H1 (cell line): ENCODE measurements around the gene TTC32. TPM values are rescaled to one million over a fixed set of nuclear protein-coding genes. Genes with fewer than 3 reads are reported as not detected.

ENCODE experiments used
- CTCF ChIA-PET: fragments of 300-600 bp; sonication (Branson Sonifier 250); formaldehyde crosslinking; loops from one replicate; lab custom pipeline; 2021; ENCODE audit not compliant: partially characterized antibody; lab: Charles Lee
- POLR2A ChIA-PET: fragments of 300-600 bp; sonication (Branson Sonifier 250); formaldehyde crosslinking; loops from one replicate; lab custom pipeline; 2021; ENCODE audit warnings: inconsistent platforms; ENCODE audit not compliant: partially characterized antibody; lab: Charles Lee
- DNase-seq, 2 experiments: peaks; one replicate each; pipeline versions ENCODE4 v3.0.0 to v3.0.0-alpha.2; 2010 to 2022; ENCODE audit warnings: low spot score in 2 of 2, low read depth in 1 of 2, mixed read lengths in 1 of 2
- FAIRE-seq: peaks from 2 replicates; lab custom pipeline; 2011; peaks lifted over from hg19 to GRCh38; lab: Jason Lieb, UNC
- H2AFZ ChIP-seq: 2 replicates; pipeline ENCODE4 v1.8.1; 2012; ENCODE audit warnings: low read length, inconsistent platforms
- H2AK5ac ChIP-seq: 2 replicates; pipeline ENCODE4 v1.6.1; 2013; ENCODE audit warnings: low read depth, low read length
- H2BK120ac ChIP-seq: replicated peaks from 2 replicates; pipeline ENCODE3; 2013; ENCODE audit warnings: low read depth, low read length, inconsistent platforms
- H2BK12ac ChIP-seq: 2 replicates; pipeline ENCODE4 v1.6.1; 2013; ENCODE audit warnings: low read depth, low read length
- H2BK15ac ChIP-seq: 2 replicates; pipeline ENCODE4 v1.6.1; 2013; ENCODE audit warnings: low read length
- H2BK20ac ChIP-seq: 2 replicates; pipeline ENCODE4 v1.6.1; 2013; ENCODE audit warnings: low read length
- H2BK5ac ChIP-seq: 2 replicates; pipeline ENCODE4 v1.6.1; 2013; ENCODE audit warnings: low read depth, low read length
- H3K14ac ChIP-seq: 2 replicates; pipeline ENCODE4 v1.6.1; 2013; ENCODE audit warnings: inconsistent platforms; ENCODE audit not compliant: insufficient read length
- H3K18ac ChIP-seq: 2 replicates; pipeline ENCODE4 v1.6.1; 2013; ENCODE audit warnings: low read length; ENCODE audit errors: extremely low read depth
- H3K23ac ChIP-seq: 2 replicates; pipeline ENCODE4 v1.6.1; 2013; ENCODE audit warnings: inconsistent platforms; ENCODE audit not compliant: insufficient read length
- H3K23me2 ChIP-seq: 2 replicates; pipeline ENCODE4 v1.6.1; 2013; ENCODE audit warnings: low read depth, low read length
- H3K27ac ChIP-seq: 2 replicates; pipeline ENCODE4 v1.6.1; 2011; ENCODE audit warnings: low read depth, low read length, inconsistent platforms
- H3K27me3 ChIP-seq, 4 experiments: replicated peaks in 1 of 4; 1 replicate in 1 of 4; 2 replicates in 3 of 4; pipeline versions ENCODE4 v1.6.1 to v1.8.1; 2011 to 2013; ENCODE audit warnings: low read length in 3 of 4, mild to moderate bottlenecking in 3 of 4, inconsistent platforms in 2 of 4, mixed read lengths in 2 of 4, moderate library complexity in 1 of 4; ENCODE audit not compliant: control insufficient read depth in 3 of 4, insufficient read depth in 3 of 4; ENCODE audit errors: extremely low read depth in 1 of 4
- H3K36me3 ChIP-seq, 4 experiments: 2 replicates each; pipeline versions ENCODE4 v1.6.1 to v1.8.1; 2011 to 2013; ENCODE audit warnings: mild to moderate bottlenecking in 4 of 4, low read length in 3 of 4, moderate library complexity in 2 of 4, control low read depth in 1 of 4, inconsistent platforms in 1 of 4; ENCODE audit not compliant: insufficient read depth in 4 of 4, control insufficient read depth in 2 of 4
- H3K4ac ChIP-seq: replicated peaks from 2 replicates; pipeline ENCODE3; 2013; ENCODE audit warnings: low read length, low read depth, mixed read lengths, inconsistent platforms; ENCODE audit not compliant: insufficient read length
- H3K4me1 ChIP-seq, 4 experiments: replicated peaks in 1 of 4; 1 replicate in 1 of 4; 2 replicates in 3 of 4; pipeline versions ENCODE4 v1.6.1 to v1.8.1; 2011 to 2013; ENCODE audit warnings: low read length in 3 of 4, inconsistent platforms in 2 of 4, mixed read lengths in 1 of 4; ENCODE audit not compliant: insufficient read depth in 4 of 4, control insufficient read depth in 3 of 4
- H3K4me2 ChIP-seq, 2 experiments: 2 replicates each; pipeline versions ENCODE4 v1.6.1 to v1.8.1; 2011 to 2013; ENCODE audit warnings: low read depth in 2 of 2, low read length in 2 of 2, control low read depth in 1 of 2, inconsistent platforms in 1 of 2, mild to moderate bottlenecking in 1 of 2; ENCODE audit not compliant: insufficient read depth in 1 of 2
- H3K4me3 ChIP-seq, 4 experiments: fragments of 200-600, 300-600 bp in 1 of 4; sonication (generic), shearing (Covaris generic), sonication (Bioruptor Twin) in 1 of 4; 2 replicates each; pipeline versions ENCODE4 v1.5.1 to v1.8.1; 2011 to 2016; ENCODE audit warnings: low read length in 4 of 4, low read depth in 3 of 4, control low read depth in 2 of 4, inconsistent platforms in 2 of 4, mild to moderate bottlenecking in 2 of 4, mixed read lengths in 1 of 4, moderate library complexity in 1 of 4; ENCODE audit not compliant: insufficient read depth in 2 of 4; ENCODE audit errors: extremely low read depth in 1 of 4
- H3K56ac ChIP-seq: replicated peaks from 2 replicates; pipeline ENCODE3; 2013; ENCODE audit warnings: low read depth, mild to moderate bottlenecking, mixed read lengths, low read length, inconsistent platforms; ENCODE audit not compliant: insufficient read length
- H3K79me1 ChIP-seq: 2 replicates; pipeline ENCODE4 v1.6.1; 2013; ENCODE audit warnings: low read depth, low read length, control low read depth
- H3K79me2 ChIP-seq, 2 experiments: 2 replicates each; pipeline versions ENCODE4 v1.6.1 to v1.8.1; 2012 to 2013; ENCODE audit warnings: low read length in 2 of 2, mild to moderate bottlenecking in 2 of 2, inconsistent platforms in 1 of 2; ENCODE audit not compliant: insufficient read depth in 2 of 2, control insufficient read depth in 1 of 2
- H3K9ac ChIP-seq, 4 experiments: replicated peaks in 1 of 4; 1 replicate in 1 of 4; 2 replicates in 3 of 4; pipeline versions ENCODE4 v1.6.1 to v1.8.1; 2011 to 2013; ENCODE audit warnings: low read depth in 3 of 4, low read length in 3 of 4, control low read depth in 2 of 4, mild to moderate bottlenecking in 2 of 4, moderate library complexity in 2 of 4, inconsistent platforms in 1 of 4; ENCODE audit errors: extremely low read depth in 1 of 4
- H3K9me3 ChIP-seq, 2 experiments: 2 replicates each; pipeline versions ENCODE4 v1.6.1 to v1.8.1; 2012 to 2013; ENCODE audit warnings: mild to moderate bottlenecking in 2 of 2, moderate library complexity in 2 of 2, control low read depth in 1 of 2, inconsistent platforms in 1 of 2, low read depth in 1 of 2, low read length in 1 of 2, mixed read lengths in 1 of 2; ENCODE audit not compliant: insufficient read depth in 2 of 2
- H4K20me1 ChIP-seq, 2 experiments: replicated peaks in 1 of 2; 2 replicates each; pipeline versions ENCODE3 to v1.8.1; 2011 to 2013; ENCODE audit warnings: inconsistent platforms in 2 of 2, low read length in 2 of 2, mild to moderate bottlenecking in 1 of 2; ENCODE audit not compliant: insufficient read depth in 2 of 2, control insufficient read depth in 1 of 2
- H4K5ac ChIP-seq: 2 replicates; pipeline ENCODE4 v1.6.1; 2013; ENCODE audit warnings: low read length, low read depth, mixed read lengths, inconsistent platforms; ENCODE audit not compliant: insufficient read length
- H4K8ac ChIP-seq: 2 replicates; pipeline ENCODE4 v1.8.0; 2013; ENCODE audit warnings: mild to moderate bottlenecking, moderate library complexity, low read length, inconsistent platforms; ENCODE audit not compliant: insufficient read depth; ENCODE audit errors: extremely low read depth
- H4K91ac ChIP-seq: replicated peaks from 2 replicates; pipeline ENCODE3; 2013; ENCODE audit warnings: low read length, mixed read lengths, inconsistent platforms; ENCODE audit not compliant: insufficient read length
- WGBS, 2 experiments: shearing (Covaris generic) in 1 of 2; methylation state at CpG; one replicate each; pipeline versions ENCODE4 v1.1.6 to v1.1.7; 2013 to 2015; ENCODE audit warnings: low lambda C conversion rate in 2 of 2, mixed read lengths in 2 of 2, inconsistent platforms in 1 of 2, low coverage in 1 of 2, missing lambda C conversion rate in 1 of 2; ENCODE audit not compliant: insufficient replicate concordance in 2 of 2, insufficient coverage in 1 of 2, insufficient read length in 1 of 2; ENCODE audit errors: extremely low coverage in 1 of 2, missing lambda C conversion rate in 1 of 2; 5-methylcytosine and 5-hydroxymethylcytosine counted together
- polyA plus RNA-seq, 7 experiments: library from polyadenylated mRNA; depleted of rRNA in 3 of 7; stranded (reverse) in 5 of 7; unstranded in 2 of 7; fragments of >200 nt in 5 of 7; fragments of 200-250 nt in 2 of 7; gene quantifications; 1 replicate in 5 of 7; 2 replicates in 1 of 7; 4 replicates in 1 of 7; pipeline versions ENCODE4 v1.2.1 to v1.2.3, GENCODE V29; 2011 to 2013; ENCODE audit warnings: missing spikeins in 2 of 7, mixed read lengths in 2 of 7
- total RNA-seq: library from RNA; stranded (reverse); fragmentation: NEBNext Ultra II Directional; extraction: Animal tissue kit (Norgen Biotek cat#: 25700); gene quantifications from 2 replicates; pipeline ENCODE4 v1.2.1, GENCODE V29; 2021

Gene TTC32
- total and polyA plus RNA-seq, 2 of the 8 experiments (the other 6 are each of a cell fraction or from before 2014, with no cell fraction given), result 6.8 to 8.7 TPM

DNA sequence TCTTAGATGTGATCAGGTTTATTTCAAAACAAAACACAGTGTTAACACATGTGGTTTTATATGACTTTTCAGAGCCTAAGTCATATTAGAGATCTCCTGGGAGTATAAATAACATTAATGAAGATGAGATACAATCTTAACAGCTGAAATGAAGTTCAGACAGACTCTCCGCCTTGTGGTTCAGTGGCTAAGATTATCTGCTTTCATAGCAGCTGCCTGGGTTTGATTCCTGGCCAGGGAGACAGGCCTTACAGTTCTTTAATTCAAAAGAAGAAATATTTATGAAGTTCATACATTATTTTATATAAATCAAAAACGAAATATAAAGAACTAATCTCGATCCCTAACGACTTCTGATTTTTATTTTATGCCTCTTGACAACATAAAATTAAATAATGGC is 35.2 kb upstream of the TTC32 start:
- no peak overlapping the region for H4K5ac ChIP-seq
- no peak overlapping the region for H2BK15ac ChIP-seq
- no peaks in the 10 kb centered on the region for H3K9me3 ChIP-seq
- no peak overlapping the region for H3K4me3 ChIP-seq
- no peak overlapping the region for H3K14ac ChIP-seq
- no peak overlapping the region for H2BK120ac ChIP-seq
- H3K79me2 ChIP-seq, result no peaks in the 10 kb centered on the region
- no peak overlapping the region for H4K8ac ChIP-seq
- ChIA-PET CTCF (interaction anchor here (0.6 kb wide), 1 partner anchor 145 kb away, joined by 4 read pairs; no protein-coding TSS in a partner anchor), POLR2A (no interaction called here)
- H3K18ac ChIP-seq, result no peak overlapping the region
- no peak overlapping the region for H4K91ac ChIP-seq
- H3K36me3 ChIP-seq, result peaks cover 3 to 38% (median 17%) of the 10 kb centered on the region in 4 experiments; a peak in 7 of 8 replicates
- no peaks in the 10 kb centered on the region for H3K79me1 ChIP-seq
- no peak overlapping the region for H2AFZ ChIP-seq
- no peaks in the 10 kb centered on the region for H3K27me3 ChIP-seq
- H3K23me2 ChIP-seq, result no peaks in the 10 kb centered on the region
- no peak overlapping the region for H3K9ac ChIP-seq
- no peak overlapping the region for H2BK5ac ChIP-seq
- no peak overlapping the region for H3K56ac ChIP-seq
- H3K23ac ChIP-seq, result no peak overlapping the region
- H2BK20ac ChIP-seq, result no peak overlapping the region
- H3K4me1 ChIP-seq, result no peaks in the 10 kb centered on the region
- no peak overlapping the region for H2AK5ac ChIP-seq
- no peak overlapping the region for H2BK12ac ChIP-seq
- H3K4me2 ChIP-seq, result no peak overlapping the region
- no peak overlapping the region for H3K4ac ChIP-seq
- H3K27ac ChIP-seq, result no peak overlapping the region
- no peaks in the 10 kb centered on the region for H4K20me1 ChIP-seq
- FAIRE-seq (no peak), DNase-seq (no peak)
- WGBS, 2 experiments, result 82% methylated on average over 4 of the region's 4 CpGs; no CpG with 5 or more reads in 1 of the 2 experiments
